Cardiac muscle cell (in vitro differentiated cells and primary cell): Measurements from ENCODE around the gene MAMLD1. TPM values are rescaled to one million over a fixed set of nuclear protein-coding genes. Genes with fewer than 3 reads are reported as not detected.
A peak's percentile ranks its signal among the peaks of the same experiment; 100 is the strongest.

Experiments
- DNase-seq, 2 donors: peaks; one replicate each; pipeline versions ENCODE4 v3.0.0 to v3.0.0-alpha.2; 2010 to 2017; ENCODE audit warnings: low read depth in 1 of 2, low spot score in 1 of 2
- H3K27ac ChIP-seq: fragments of 200-600 bp; sonication (generic); 2 replicates; pipeline ENCODE4 v1.5.1; 2016
- H3K27me3 ChIP-seq: fragments of 200-600 bp; sonication (generic); 2 replicates; pipeline ENCODE4 v1.6.0; 2016; ENCODE audit warnings: control low read depth
- H3K36me3 ChIP-seq: fragments of 200-600 bp; sonication (generic); 2 replicates; pipeline ENCODE4 v1.5.1; 2016; ENCODE audit warnings: control low read depth
- H3K4me1 ChIP-seq: fragments of 200-600 bp; sonication (generic); 2 replicates; pipeline ENCODE4 v1.8.1; 2017; ENCODE audit warnings: low read depth, mild to moderate bottlenecking, mixed run types
- H3K4me3 ChIP-seq: fragments of 200-600 bp; sonication (generic); 2 replicates; pipeline ENCODE4 v1.5.1; 2016; ENCODE audit warnings: mild to moderate bottlenecking
- H3K9me3 ChIP-seq: fragments of 200-600 bp; sonication (generic); 2 replicates; pipeline ENCODE4 v1.5.1; 2017; ENCODE audit warnings: low read depth, mild to moderate bottlenecking, control low read depth
- CTCF ChIP-seq: IDR thresholded peaks from 2 replicates; pipeline ENCODE4 v1.5.1; 2012; ENCODE audit warnings: low read depth, mild to moderate bottlenecking, low read length
- polyA plus RNA-seq: library from polyadenylated mRNA; unstranded; fragments of >200 nt; fragmentation: Nextera tagmentation; extraction: Ambion mirVana; gene quantifications from 2 replicates; pipeline ENCODE4 v1.2.1, GENCODE V29; 2016
- total RNA-seq: library from RNA; depleted of rRNA; stranded (reverse); fragments of >200 nt; gene quantifications from 2 replicates; pipeline ENCODE4 v1.2.3, GENCODE V29; 2016

Gene MAMLD1
- total and polyA plus RNA-seq, 2 experiments from 2014 or later, result 0.15 to 0.48 TPM

GRCh38 chrX:150365990-150366911 is 3.1 kb downstream of the MAMLD1 start:
- peaks cover 58% of the 10 kb centered on the region for H3K27me3 ChIP-seq
- peak; percentile 53 to 54 for DNase-seq
- H3K4me3 ChIP-seq, result peak overlapping the region; percentile 40
- no peaks in the 10 kb centered on the region for H3K4me1 ChIP-seq
- H3K36me3 ChIP-seq, result no peaks in the 10 kb centered on the region
- no peaks in the 10 kb centered on the region for H3K9me3 ChIP-seq
- H3K27ac ChIP-seq, result no peak overlapping the region
- TF ChIP-seq CTCF, result peak; percentile 33

GRCh38 chrX:150366951-150367545 is 3.9 kb downstream of the MAMLD1 start:
- no peaks in the 10 kb centered on the region for H3K4me1 ChIP-seq
- H3K27me3 ChIP-seq, result peaks cover 50% of the 10 kb centered on the region
- TF ChIP-seq CTCF, result no peak
- no peak overlapping the region for H3K27ac ChIP-seq
- no peak overlapping the region for H3K4me3 ChIP-seq
- no peaks in the 10 kb centered on the region for H3K36me3 ChIP-seq
- DNase-seq, result peak in 1 of 2 donors; percentile 52
- H3K9me3 ChIP-seq, result no peaks in the 10 kb centered on the region

GRCh38 chrX:150370589-150371312 is 7.6 kb downstream of the MAMLD1 start:
- Histone ChIP-seq H3K9me3 (no peaks in the 10 kb centered on the region), H3K4me3 (no peak overlapping the region), H3K27me3 (peaks cover 13% of the 10 kb centered on the region), H3K36me3 (no peaks in the 10 kb centered on the region), H3K27ac (no peak overlapping the region), H3K4me1 (no peaks in the 10 kb centered on the region)
- no peak for DNase-seq
- TF ChIP-seq CTCF, result no peak

GRCh38 chrX:150371877-150372276 is 8.8 kb downstream of the MAMLD1 start:
- peaks cover 1% of the 10 kb centered on the region for H3K27me3 ChIP-seq

More at GRCh38 chrX:150371877-150372276, 8.8 kb downstream of the MAMLD1 start:
- no peak for TF ChIP-seq CTCF
- H3K27ac ChIP-seq, result no peak overlapping the region
- DNase-seq, result no peak
- H3K4me1 ChIP-seq, result no peaks in the 10 kb centered on the region
- H3K9me3 ChIP-seq, result no peaks in the 10 kb centered on the region
- H3K4me3 ChIP-seq, result no peak overlapping the region
- no peaks in the 10 kb centered on the region for H3K36me3 ChIP-seq
